SK-N-SH (cell line): Measurements from ENCODE around the gene EMX2. TPM values are rescaled to one million over a fixed set of nuclear protein-coding genes. Genes with fewer than 3 reads are reported as not detected.

ENCODE experiments used
- CTCF ChIA-PET: fragments of 300-600, 350-600 bp; formaldehyde crosslinking; extraction: SDS; loops from one replicate; lab custom pipeline; 2021; lab: Yijun Ruan, JAX
- POLR2A ChIA-PET: fragments of 350-600 bp; sonication (Branson Sonifier 250); formaldehyde crosslinking; extraction: SDS; loops from one replicate; lab custom pipeline; 2020; ENCODE audit warnings: antibody characterized with exemption, inconsistent platforms; lab: Yijun Ruan, JAX
- DNase-seq: peaks from one replicate; pipeline ENCODE4 v3.0.0; 2012
- H2AFZ ChIP-seq: fragments of 200-600 bp; sonication (generic); 2 replicates; pipeline ENCODE4 v1.8.1; 2016; ENCODE audit warnings: antibody characterized with exemption, mild to moderate bottlenecking, low read depth
- H3F3A ChIP-seq: fragments of 200-600 bp; sonication (generic); replicated peaks from 2 replicates; pipeline ENCODE3; 2016; ENCODE audit warnings: antibody characterized with exemption, mild to moderate bottlenecking; ENCODE audit not compliant: insufficient read depth
- H3K27ac ChIP-seq, 2 experiments: fragments of 200-500 bp in 1 of 2; fragments of 200-600 bp in 1 of 2; sonication (Bioruptor generic) in 1 of 2; sonication (generic), shearing (Covaris generic) in 1 of 2; 2 replicates each; pipeline versions ENCODE4 v1.5.1 to v1.6.1; 2014 to 2016; ENCODE audit warnings: low read depth in 2 of 2, inconsistent platforms in 1 of 2, low read length in 1 of 2, mild to moderate bottlenecking in 1 of 2, mixed read lengths in 1 of 2
- H3K27me3 ChIP-seq: fragments of 200-600 bp; sonication (generic), shearing (Covaris generic); 2 replicates; pipeline ENCODE4 v1.6.1; 2016; ENCODE audit warnings: mixed run types; ENCODE audit not compliant: insufficient read depth
- H3K36me3 ChIP-seq, 2 experiments: fragments of 200-500 bp in 1 of 2; fragments of 200-600 bp in 1 of 2; sonication (Bioruptor generic) in 1 of 2; sonication (generic) in 1 of 2; replicated peaks in 1 of 2; 2 replicates each; pipeline versions ENCODE3 to v1.5.1; 2014 to 2016; ENCODE audit warnings: low read length in 1 of 2, mild to moderate bottlenecking in 1 of 2; ENCODE audit not compliant: insufficient read depth in 2 of 2, control insufficient read depth in 1 of 2
- H3K4me1 ChIP-seq, 2 experiments: fragments of 200-500 bp in 1 of 2; fragments of 200-600 bp in 1 of 2; sonication (Bioruptor generic) in 1 of 2; sonication (generic), shearing (Covaris generic) in 1 of 2; 2 replicates each; pipeline versions ENCODE4 v1.5.1 to v1.6.1; 2014 to 2016; ENCODE audit warnings: low read depth in 1 of 2, low read length in 1 of 2, mixed run types in 1 of 2; ENCODE audit not compliant: insufficient read depth in 2 of 2, control insufficient read depth in 1 of 2
- H3K4me2 ChIP-seq: fragments of 200-600 bp; sonication (generic), shearing (Covaris generic); 2 replicates; pipeline ENCODE4 v1.6.1; 2017; ENCODE audit warnings: mixed run types
- H3K4me3 ChIP-seq, 2 experiments: fragments of 200-500 bp in 1 of 2; fragments of 200-600 bp in 1 of 2; sonication (Bioruptor generic) in 1 of 2; sonication (generic), shearing (Covaris generic) in 1 of 2; 2 replicates each; pipeline versions ENCODE4 v1.5.1 to v1.8.1; 2014 to 2016; ENCODE audit warnings: low read depth in 2 of 2, inconsistent platforms in 1 of 2, low read length in 1 of 2, mild to moderate bottlenecking in 1 of 2, mixed read lengths in 1 of 2, moderate library complexity in 1 of 2
- H3K79me2 ChIP-seq: fragments of 200-600 bp; sonication (generic); 2 replicates; pipeline ENCODE4 v1.8.1; 2017; ENCODE audit warnings: mild to moderate bottlenecking; ENCODE audit not compliant: insufficient read depth
- H3K9ac ChIP-seq: fragments of 200-600 bp; sonication (generic); 2 replicates; pipeline ENCODE4 v1.6.1; 2017; ENCODE audit warnings: mixed run types
- H3K9me2 ChIP-seq: fragments of 200-600 bp; sonication (generic); 2 replicates; pipeline ENCODE4 v1.6.1; 2017; ENCODE audit warnings: mixed run types
- H3K9me3 ChIP-seq: fragments of 200-600 bp; sonication (generic); 2 replicates; pipeline ENCODE4 v1.6.1; 2017; ENCODE audit warnings: mixed run types, mild to moderate bottlenecking, moderate library complexity
- H4K20me1 ChIP-seq: fragments of 200-600 bp; sonication (generic); 2 replicates; pipeline ENCODE4 v1.6.1; 2017; ENCODE audit warnings: mild to moderate bottlenecking, mixed run types; ENCODE audit not compliant: insufficient read depth
- CHD2 ChIP-seq: fragments of 150-350 bp; IDR thresholded peaks from 2 replicates; pipeline ENCODE4 v1.6.1; 2018; ENCODE audit warnings: low read length; ENCODE audit not compliant: partially characterized antibody
- ELF1 ChIP-seq: IDR thresholded peaks from 2 replicates; pipeline ENCODE4 v1.4.0; 2012
- EZH2phosphoT487 ChIP-seq: fragments of 200-600 bp; sonication (generic); IDR thresholded peaks from 2 replicates; pipeline ENCODE4 v1.6.1; 2017; ENCODE audit warnings: low read depth, mixed run types, mild to moderate bottlenecking, antibody characterized with exemption, moderate library complexity, borderline replicate concordance
- FOSL2 ChIP-seq: IDR thresholded peaks from 2 replicates; pipeline ENCODE4 v1.4.0; 2012; ENCODE audit warnings: low read depth, mild to moderate bottlenecking, moderate library complexity, borderline replicate concordance
- FOXM1 ChIP-seq: IDR thresholded peaks from 2 replicates; pipeline ENCODE4 v1.4.0; 2012; ENCODE audit warnings: low read depth, mild to moderate bottlenecking
- GATA2 ChIP-seq: sonication (generic); formaldehyde crosslinking; IDR thresholded peaks from 2 replicates; pipeline ENCODE4 v1.5.0; 2020; ENCODE audit warnings: mild to moderate bottlenecking, missing genetic modification reagents
- MEF2A ChIP-seq: IDR thresholded peaks from 2 replicates; pipeline ENCODE4 v1.4.0; 2012; ENCODE audit warnings: low read depth, borderline replicate concordance
- MXI1 ChIP-seq: IDR thresholded peaks from 2 replicates; pipeline ENCODE4 v1.6.1; 2012; ENCODE audit warnings: mild to moderate bottlenecking, low read depth, low read length, improper control_type of control experiment
- NFIC ChIP-seq: IDR thresholded peaks from 2 replicates; pipeline ENCODE4 v1.4.0; 2012; ENCODE audit warnings: borderline replicate concordance
- NRF1 ChIP-seq: IDR thresholded peaks from 2 replicates; pipeline ENCODE4 v1.6.1; 2012; ENCODE audit warnings: low read depth, mild to moderate bottlenecking, low read length
- POLR2AphosphoS5 ChIP-seq: IDR thresholded peaks from 2 replicates; pipeline ENCODE4 v1.6.1; 2012; ENCODE audit warnings: low read depth, low read length
- RCOR1 ChIP-seq: fragments of 150-350 bp; IDR thresholded peaks from 2 replicates; pipeline ENCODE4 v1.6.1; 2017; ENCODE audit warnings: antibody characterized with exemption, low read length
- RFX5 ChIP-seq: IDR thresholded peaks from 2 replicates; pipeline ENCODE4 v1.6.1; 2012; ENCODE audit warnings: mild to moderate bottlenecking, improper control_type of control experiment, low read length
- RXRA ChIP-seq: IDR thresholded peaks from 2 replicates; pipeline ENCODE4 v1.4.0; 2012; ENCODE audit warnings: low read depth, mild to moderate bottlenecking, borderline replicate concordance
- SIN3A ChIP-seq: IDR thresholded peaks from 2 replicates; pipeline ENCODE4 v1.6.1; 2012; ENCODE audit warnings: low read depth, mild to moderate bottlenecking, low read length, moderate library complexity, borderline replicate concordance
- TAF1 ChIP-seq: IDR thresholded peaks from 2 replicates; pipeline ENCODE4 v1.6.1; 2012; ENCODE audit warnings: low read depth, mild to moderate bottlenecking, low read length, moderate library complexity, borderline replicate concordance
- TEAD4 ChIP-seq: IDR thresholded peaks from 2 replicates; pipeline ENCODE4 v1.4.0; 2012; ENCODE audit warnings: mild to moderate bottlenecking, borderline replicate concordance; ENCODE audit not compliant: insufficient read depth
- YY1 ChIP-seq: IDR thresholded peaks from 2 replicates; pipeline ENCODE4 v1.4.0; 2012; ENCODE audit warnings: low read depth, mild to moderate bottlenecking
- WGBS: methylation state at CpG from one replicate; pipeline ENCODE4 v1.1.6; 2017; ENCODE audit warnings: low lambda C conversion rate; 5-methylcytosine and 5-hydroxymethylcytosine counted together
- polyA plus RNA-seq, 3 experiments: library from polyadenylated mRNA; depleted of rRNA; stranded (reverse); fragments of >200 nt; gene quantifications; 2 replicates each; pipeline ENCODE4 v1.2.3, GENCODE V29; 2012
- TF ChIP-seq, protein P1 (sequence below): IDR thresholded peaks from 2 replicates; pipeline ENCODE4 v1.4.0; 2012; ENCODE audit warnings: low read depth, borderline replicate concordance
- TF ChIP-seq, protein P2 (sequence below): IDR thresholded peaks from 2 replicates; pipeline ENCODE4 v1.4.0; 2012; ENCODE audit warnings: low read depth
- TF ChIP-seq, protein P3 (sequence below): fragments of 150-350 bp; IDR thresholded peaks from 2 replicates; pipeline ENCODE4 v1.6.1; 2017; ENCODE audit warnings: antibody characterized with exemption, low read length, low read depth, borderline replicate concordance
- TF ChIP-seq, protein P4 (sequence below): fragments of 150-350 bp; IDR thresholded peaks from 2 replicates; pipeline ENCODE4 v1.6.1; 2016; ENCODE audit warnings: mild to moderate bottlenecking, low read depth, low read length
- TF ChIP-seq, protein P5 (sequence below): IDR thresholded peaks from 2 replicates; pipeline ENCODE4; 2012
- TF ChIP-seq, protein P6 (sequence below): fragments of 200-600 bp; sonication (generic); IDR thresholded peaks from 2 replicates; pipeline ENCODE4 v1.6.1; 2017; ENCODE audit warnings: antibody characterized with exemption, mild to moderate bottlenecking, moderate library complexity

Gene EMX2
- polyA plus RNA-seq, 1 of the 3 experiments (the other 2 are of a cell fraction): not detected

DNA sequence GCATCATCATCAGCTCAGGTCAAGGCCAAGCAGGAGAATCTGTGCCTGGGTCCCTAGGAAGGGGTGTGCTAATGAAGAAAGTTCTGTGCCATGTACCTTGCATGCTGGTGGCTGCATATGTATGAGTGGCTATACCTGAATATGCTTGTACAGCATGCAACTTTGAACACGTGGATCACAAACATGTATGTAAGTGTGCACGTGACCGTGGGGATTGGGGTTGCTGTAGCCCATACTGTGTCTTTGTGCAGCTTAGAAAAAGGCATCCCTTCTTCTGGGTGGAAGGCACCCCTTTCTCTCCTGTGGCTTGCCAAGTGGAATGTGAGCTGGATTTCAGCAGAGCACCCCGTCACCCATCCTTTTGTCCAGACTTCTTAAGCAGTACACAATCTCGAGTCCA is 13.8 kb downstream of the EMX2 start:
- Histone ChIP-seq H3K27me3 (peaks cover 29% of the 10 kb centered on the region), H3K27ac (no peak overlapping the region), H3K79me2 (no peaks in the 10 kb centered on the region), H3K4me1 (no peaks in the 10 kb centered on the region; a peak in 1 of 4 replicates), H4K20me1 (no peaks in the 10 kb centered on the region), H3K9me3 (no peaks in the 10 kb centered on the region), H3K9ac (no peak overlapping the region), H3K9me2 (no peaks in the 10 kb centered on the region), H2AFZ (no peak overlapping the region), H3K4me3 (no peak overlapping the region), H3F3A (no peaks in the 10 kb centered on the region), H3K36me3 (no peaks in the 10 kb centered on the region), H3K4me2 (no peak overlapping the region)
- 27% methylated on average over 5 of the region's 5 CpGs for WGBS
- DNase-seq: no peak
- TF ChIP-seq FOXM1 (no peak), EZH2phosphoT487 (no peak), SIN3A (no peak), TEAD4 (no peak), ELF1 (no peak), RFX5 (no peak), TAF1 (no peak), POLR2AphosphoS5 (no peak), NFIC (no peak), YY1 (no peak), CHD2 (no peak), GATA2 (no peak), RXRA (no peak), RCOR1 (no peak)
- TF ChIP-seq, protein P1, sequence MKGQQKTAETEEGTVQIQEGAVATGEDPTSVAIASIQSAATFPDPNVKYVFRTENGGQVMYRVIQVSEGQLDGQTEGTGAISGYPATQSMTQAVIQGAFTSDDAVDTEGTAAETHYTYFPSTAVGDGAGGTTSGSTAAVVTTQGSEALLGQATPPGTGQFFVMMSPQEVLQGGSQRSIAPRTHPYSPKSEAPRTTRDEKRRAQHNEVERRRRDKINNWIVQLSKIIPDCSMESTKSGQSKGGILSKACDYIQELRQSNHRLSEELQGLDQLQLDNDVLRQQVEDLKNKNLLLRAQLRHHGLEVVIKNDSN: no peak
- TF ChIP-seq, protein P2, sequence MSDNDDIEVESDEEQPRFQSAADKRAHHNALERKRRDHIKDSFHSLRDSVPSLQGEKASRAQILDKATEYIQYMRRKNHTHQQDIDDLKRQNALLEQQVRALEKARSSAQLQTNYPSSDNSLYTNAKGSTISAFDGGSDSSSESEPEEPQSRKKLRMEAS: no peak
- TF ChIP-seq, protein P3, sequence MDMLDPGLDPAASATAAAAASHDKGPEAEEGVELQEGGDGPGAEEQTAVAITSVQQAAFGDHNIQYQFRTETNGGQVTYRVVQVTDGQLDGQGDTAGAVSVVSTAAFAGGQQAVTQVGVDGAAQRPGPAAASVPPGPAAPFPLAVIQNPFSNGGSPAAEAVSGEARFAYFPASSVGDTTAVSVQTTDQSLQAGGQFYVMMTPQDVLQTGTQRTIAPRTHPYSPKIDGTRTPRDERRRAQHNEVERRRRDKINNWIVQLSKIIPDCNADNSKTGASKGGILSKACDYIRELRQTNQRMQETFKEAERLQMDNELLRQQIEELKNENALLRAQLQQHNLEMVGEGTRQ: no peak
- ChIA-PET CTCF (no interaction called here), POLR2A (no interaction called here)

DNA sequence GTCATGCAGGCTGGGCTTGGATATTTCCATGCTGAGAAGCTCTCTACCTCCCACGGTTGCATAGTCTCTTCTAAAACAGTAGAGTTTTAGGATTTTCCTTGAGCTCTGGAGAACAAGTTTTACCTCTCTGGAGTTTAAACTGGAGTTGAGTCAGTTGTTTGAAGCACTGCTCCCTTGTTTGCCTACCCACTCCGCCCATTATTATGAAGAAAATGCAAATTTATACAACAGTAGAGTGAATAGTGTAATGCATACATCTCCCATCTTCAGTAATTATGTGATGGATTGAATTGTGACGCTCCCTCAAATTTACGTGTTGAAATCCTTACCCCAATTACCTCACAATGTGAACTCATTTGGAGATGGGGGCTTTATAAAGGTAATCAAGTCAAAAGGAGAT is 17.2 kb downstream of the EMX2 start:
- ChIA-PET POLR2A (no interaction called here), CTCF (interaction anchor here (1.1 to 1.8 kb wide), 3 partner anchors 14 to 455 kb away, joined by 3 to 8 read pairs (median 3); no protein-coding TSS in a partner anchor)
- Histone ChIP-seq H4K20me1 (no peaks in the 10 kb centered on the region), H3K36me3 (no peaks in the 10 kb centered on the region), H3K27ac (no peak overlapping the region), H3K4me1 (no peaks in the 10 kb centered on the region; a peak in 1 of 4 replicates), H3K4me3 (no peak overlapping the region), H3K9me2 (no peaks in the 10 kb centered on the region), H3K4me2 (no peak overlapping the region), H3K27me3 (no peaks in the 10 kb centered on the region), H2AFZ (no peak overlapping the region), H3K79me2 (no peaks in the 10 kb centered on the region), H3F3A (no peaks in the 10 kb centered on the region), H3K9ac (no peak overlapping the region), H3K9me3 (no peaks in the 10 kb centered on the region)
- WGBS: 21% methylated on average over 4 of the region's 4 CpGs
- no peak for DNase-seq
- TF ChIP-seq YY1: no peak
- no peak for TF ChIP-seq NRF1
- TF ChIP-seq, protein P4, sequence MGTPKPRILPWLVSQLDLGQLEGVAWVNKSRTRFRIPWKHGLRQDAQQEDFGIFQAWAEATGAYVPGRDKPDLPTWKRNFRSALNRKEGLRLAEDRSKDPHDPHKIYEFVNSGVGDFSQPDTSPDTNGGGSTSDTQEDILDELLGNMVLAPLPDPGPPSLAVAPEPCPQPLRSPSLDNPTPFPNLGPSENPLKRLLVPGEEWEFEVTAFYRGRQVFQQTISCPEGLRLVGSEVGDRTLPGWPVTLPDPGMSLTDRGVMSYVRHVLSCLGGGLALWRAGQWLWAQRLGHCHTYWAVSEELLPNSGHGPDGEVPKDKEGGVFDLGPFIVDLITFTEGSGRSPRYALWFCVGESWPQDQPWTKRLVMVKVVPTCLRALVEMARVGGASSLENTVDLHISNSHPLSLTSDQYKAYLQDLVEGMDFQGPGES: no peak
- TF ChIP-seq, protein P5, sequence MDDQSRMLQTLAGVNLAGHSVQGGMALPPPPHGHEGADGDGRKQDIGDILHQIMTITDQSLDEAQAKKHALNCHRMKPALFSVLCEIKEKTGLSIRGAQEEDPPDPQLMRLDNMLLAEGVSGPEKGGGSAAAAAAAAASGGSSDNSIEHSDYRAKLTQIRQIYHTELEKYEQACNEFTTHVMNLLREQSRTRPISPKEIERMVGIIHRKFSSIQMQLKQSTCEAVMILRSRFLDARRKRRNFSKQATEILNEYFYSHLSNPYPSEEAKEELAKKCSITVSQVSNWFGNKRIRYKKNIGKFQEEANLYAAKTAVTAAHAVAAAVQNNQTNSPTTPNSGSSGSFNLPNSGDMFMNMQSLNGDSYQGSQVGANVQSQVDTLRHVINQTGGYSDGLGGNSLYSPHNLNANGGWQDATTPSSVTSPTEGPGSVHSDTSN: no peak
- no peak for TF ChIP-seq MEF2A
- no peak for TF ChIP-seq RFX5
- no peak for TF ChIP-seq MXI1
- no peak for TF ChIP-seq TAF1
- TF ChIP-seq, protein P6, sequence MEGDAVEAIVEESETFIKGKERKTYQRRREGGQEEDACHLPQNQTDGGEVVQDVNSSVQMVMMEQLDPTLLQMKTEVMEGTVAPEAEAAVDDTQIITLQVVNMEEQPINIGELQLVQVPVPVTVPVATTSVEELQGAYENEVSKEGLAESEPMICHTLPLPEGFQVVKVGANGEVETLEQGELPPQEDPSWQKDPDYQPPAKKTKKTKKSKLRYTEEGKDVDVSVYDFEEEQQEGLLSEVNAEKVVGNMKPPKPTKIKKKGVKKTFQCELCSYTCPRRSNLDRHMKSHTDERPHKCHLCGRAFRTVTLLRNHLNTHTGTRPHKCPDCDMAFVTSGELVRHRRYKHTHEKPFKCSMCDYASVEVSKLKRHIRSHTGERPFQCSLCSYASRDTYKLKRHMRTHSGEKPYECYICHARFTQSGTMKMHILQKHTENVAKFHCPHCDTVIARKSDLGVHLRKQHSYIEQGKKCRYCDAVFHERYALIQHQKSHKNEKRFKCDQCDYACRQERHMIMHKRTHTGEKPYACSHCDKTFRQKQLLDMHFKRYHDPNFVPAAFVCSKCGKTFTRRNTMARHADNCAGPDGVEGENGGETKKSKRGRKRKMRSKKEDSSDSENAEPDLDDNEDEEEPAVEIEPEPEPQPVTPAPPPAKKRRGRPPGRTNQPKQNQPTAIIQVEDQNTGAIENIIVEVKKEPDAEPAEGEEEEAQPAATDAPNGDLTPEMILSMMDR: no peak
- TF ChIP-seq SIN3A: no peak
- TF ChIP-seq FOSL2: no peak
